GM18508 (cell line): ENCODE data around the gene ERBB4.

Source experiments
- ATAC-seq: cut with Tn5 transposase; IDR thresholded peaks from one replicate; pipeline ENCODE4 v1.9.1; 2021; ENCODE audit warnings: moderate number of reproducible peaks; ENCODE audit not compliant: insufficient read depth, unreplicated experiment

ERBB4 gene

DNA sequence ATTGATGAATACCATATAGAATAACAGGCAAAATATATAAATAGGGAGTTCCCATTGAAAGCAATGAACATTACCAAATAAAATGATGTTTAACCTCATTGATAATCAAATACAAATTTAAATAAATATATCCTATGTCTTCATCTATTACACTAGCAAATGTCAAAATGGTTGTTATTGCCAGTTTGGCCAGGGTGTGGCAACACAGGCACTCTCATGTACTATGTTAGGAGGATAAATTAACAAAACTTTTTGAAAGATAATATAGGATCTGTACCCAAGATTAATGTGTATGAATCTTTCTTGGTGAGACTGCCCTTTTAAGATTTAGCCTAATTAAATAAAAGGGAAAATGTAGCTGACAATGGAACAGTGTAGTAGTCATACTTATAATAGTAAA, 659.3 kb downstream of the ERBB4 start:
- no peak for ATAC-seq

DNA sequence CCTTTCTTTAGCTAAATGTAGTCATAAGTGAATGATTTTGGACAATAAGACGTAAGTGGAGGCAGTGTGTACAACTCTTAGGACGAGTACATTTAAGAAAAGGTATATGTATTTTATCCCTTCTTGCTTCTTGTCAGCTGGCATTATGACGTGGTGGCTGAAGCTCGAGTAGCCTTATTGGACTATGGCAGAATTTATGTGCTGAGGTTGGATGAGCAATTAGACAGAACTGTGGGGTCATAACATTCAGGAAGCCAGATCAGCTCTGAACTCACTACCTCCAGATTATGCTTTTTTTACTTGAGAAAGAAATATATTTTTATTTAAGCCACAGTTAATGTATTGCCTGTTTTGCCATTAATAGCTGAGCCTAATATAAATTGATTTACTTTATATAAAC, 661.5 kb downstream of the ERBB4 start:
- ATAC-seq: no peak

DNA sequence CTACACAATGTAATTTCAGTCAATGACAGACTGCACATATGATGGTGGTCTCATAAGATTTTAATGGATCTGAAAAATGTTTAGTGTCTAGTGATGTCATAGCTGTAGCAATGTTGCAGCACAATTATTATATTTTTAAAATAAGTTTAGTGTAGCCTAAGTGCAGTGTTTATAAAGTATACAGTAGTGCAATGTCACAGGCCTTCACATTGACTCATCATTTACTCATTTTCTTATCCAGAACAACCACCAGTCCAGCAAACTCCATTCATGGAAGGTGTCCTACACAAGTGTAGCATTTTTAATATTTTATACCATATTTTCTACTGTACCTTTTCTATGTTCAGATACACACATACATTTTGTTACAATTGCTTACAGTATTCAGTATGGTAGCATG, 663.1 kb downstream of the ERBB4 start:
- no peak for ATAC-seq

DNA sequence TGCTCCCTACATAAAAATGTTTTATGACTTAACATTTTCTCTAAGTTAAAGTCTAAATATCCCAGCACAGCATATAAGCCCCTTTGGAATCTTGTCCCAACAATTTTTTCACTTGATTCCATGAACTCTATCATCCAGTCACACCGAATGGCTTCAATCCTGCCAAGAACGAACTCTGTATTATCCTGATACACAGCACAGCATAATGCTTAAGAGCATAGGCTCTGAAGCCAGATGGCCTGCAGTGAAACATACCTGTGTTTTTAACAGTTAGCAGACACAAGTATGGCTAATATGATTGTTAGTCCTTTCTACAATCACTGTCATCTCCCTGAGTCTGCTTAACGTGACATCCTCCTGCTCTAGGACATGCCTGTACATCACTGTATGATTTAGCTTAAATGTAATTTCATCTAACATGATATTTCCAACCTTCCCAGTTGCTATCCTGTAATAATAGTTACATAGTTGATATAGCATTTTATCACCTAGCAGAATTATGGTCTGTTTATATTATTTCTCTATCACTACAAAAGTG, 669.5 kb downstream of the ERBB4 start:
- no peak for ATAC-seq

- ATAC-seq: peak; percentile 89
Observed at GRCh38 chr2:211867845-211868451, 670.7 kb downstream of the ERBB4 start.

DNA sequence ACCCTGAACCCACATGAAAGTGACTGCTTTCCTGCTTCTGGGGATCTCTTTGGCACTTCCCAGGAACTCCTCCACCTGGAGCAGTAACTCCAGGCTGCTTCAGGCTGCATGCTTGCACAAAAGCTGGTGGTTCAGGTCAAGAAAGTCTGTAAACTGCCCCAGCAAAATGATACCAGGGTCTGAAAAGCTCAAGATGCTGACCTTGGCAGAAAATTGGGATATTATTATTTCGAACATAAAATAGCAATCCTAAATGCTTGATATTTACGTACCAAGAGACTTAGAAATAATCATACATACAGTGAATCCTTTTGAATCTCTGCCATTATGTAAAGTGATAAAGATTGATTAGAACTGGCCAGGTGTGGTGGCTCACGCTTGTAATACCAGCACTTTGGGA, 674.3 kb downstream of the ERBB4 start:
- no peak for ATAC-seq

- ATAC-seq: no peak
Observed at GRCh38 chr2:211860224-211860623, 678.4 kb downstream of the ERBB4 start.

GRCh38 chr2:211854832-211855231, 683.8 kb downstream of the ERBB4 start:
- no peak for ATAC-seq

GRCh38 chr2:211846714-211847113, 691.9 kb downstream of the ERBB4 start:
- ATAC-seq: no peak

- no peak for ATAC-seq
Observed at GRCh38 chr2:211846036-211846400, 692.6 kb downstream of the ERBB4 start.

GRCh38 chr2:211845338-211846035, 693.1 kb downstream of the ERBB4 start:
- no peak for ATAC-seq

GRCh38 chr2:211837706-211838105, 700.9 kb downstream of the ERBB4 start:
- ATAC-seq: no peak

GRCh38 chr2:211837206-211837605, 701.4 kb downstream of the ERBB4 start:
- ATAC-seq: no peak

DNA sequence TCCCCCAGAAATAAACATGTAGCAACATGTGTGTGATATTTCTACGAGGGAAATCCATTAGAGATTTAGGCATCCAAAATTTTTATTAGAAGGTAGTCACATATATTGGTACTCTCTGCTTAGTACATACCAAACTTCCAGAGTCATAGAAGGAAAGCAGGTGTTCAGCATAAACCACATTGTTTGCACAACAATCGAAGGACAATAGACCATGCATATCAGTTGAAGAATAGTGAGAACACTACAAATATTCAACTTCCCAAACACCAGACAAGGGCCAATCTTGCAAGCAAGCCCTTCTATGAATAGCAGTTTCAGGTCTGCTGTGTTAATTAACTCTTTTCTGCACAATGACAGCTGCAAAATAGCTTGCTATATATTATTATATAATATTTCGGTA, 702.2 kb downstream of the ERBB4 start:
- no peak for ATAC-seq

GRCh38 chr2:211835695-211836094, 702.9 kb downstream of the ERBB4 start:
- no peak for ATAC-seq

DNA sequence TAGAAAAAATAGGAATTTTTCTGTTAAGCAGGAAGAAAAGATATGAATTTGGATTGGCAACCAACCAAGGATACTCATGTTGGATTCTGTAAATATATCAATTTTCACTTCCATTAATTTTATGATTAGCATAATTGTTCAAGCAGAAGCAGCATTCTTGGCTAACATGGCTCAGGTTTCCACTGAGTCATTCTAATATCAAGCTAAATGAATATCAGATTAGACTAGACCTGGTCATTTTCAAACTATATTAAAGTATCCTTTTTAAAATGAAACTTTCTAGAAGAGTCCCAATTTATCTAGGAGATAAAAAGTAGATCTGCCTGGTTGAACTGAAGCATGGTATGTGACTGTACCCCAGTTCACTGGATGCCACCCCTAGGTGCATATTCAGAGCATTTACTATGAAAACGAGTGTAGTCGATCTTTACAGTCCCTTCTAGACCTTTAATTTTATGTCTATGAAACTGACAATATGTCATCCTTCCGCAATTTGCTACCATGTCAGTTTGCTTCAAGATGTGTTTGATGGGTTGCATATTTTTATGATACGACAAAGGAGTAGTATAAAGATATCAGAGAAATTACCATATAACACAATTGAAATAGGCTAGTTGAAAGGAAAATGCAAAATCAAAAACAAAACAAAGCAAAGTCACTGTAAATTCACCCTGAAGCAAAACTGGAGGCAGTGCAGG, 704.9 kb downstream of the ERBB4 start:
- no peak for ATAC-seq

GRCh38 chr2:211829725-211830124, 708.9 kb downstream of the ERBB4 start:
- ATAC-seq: no peak

- ATAC-seq: no peak
Observed at GRCh38 chr2:211823886-211824479, 714.6 kb downstream of the ERBB4 start.

GRCh38 chr2:211822686-211823335, 715.8 kb downstream of the ERBB4 start:
- no peak for ATAC-seq

DNA sequence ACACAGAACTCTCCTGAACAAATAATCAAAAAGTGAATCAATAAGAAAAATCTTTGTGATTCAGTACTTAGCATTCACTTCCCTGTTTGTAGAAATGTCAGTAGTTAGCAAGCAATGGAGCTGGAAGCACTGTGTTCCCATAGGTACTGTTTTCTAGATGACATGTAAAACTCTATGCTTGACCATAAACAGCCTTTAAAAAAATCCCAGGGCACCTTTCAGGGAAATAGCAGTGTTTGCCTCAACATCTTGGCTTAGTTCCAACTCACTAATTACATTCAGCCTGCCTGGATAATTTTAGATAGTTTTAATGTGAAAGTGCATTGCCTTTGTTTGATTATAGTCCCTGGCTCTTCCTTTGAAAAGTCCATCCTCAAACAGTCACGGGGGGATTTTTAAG, 721.8 kb downstream of the ERBB4 start:
- ATAC-seq: no peak

DNA sequence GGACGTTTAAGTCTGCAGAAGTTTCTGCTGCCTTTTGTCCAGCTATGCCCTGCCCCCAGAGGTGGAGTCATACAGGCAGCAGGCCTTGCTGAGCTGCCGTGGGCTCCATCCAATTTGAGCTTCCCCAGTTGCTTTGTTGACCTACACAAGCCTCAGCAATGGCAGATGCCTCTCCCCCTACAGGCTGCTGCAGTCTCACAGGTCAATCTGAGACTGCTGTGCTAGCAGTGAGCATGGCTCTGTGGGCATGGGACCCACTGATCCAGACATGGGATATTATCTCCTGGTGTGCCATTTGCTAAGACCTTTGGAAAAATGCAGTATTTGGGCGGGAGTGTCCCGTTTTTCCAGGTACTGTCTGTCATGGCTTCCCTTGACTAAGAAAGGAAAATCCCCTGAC, 726.0 kb downstream of the ERBB4 start:
- ATAC-seq: no peak
